ENCODE results near the gene FANCM.

DNA sequence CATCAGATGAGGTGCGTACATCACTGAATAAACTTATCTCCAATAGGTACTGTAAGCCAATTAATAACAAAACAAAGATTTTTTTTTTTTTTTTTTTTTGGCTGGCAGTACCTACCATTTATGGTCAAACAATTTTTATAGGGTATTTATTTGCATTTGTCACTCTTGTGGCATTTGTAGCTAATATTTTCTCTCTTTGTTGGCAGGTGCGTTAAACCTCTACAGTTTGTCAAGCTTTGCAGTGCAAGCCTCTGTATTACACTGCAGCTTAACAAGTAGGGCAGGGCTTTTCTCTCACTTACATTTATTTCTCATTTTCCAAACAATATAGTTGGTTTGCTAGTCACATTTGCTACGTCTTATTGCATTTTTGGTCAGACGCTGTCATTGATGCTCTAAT is 39.5 kb upstream of the FANCM start:
- TF ChIP-seq HDGF (IDR thresholded peaks at IDR 0.05; ENCODE audit: borderline replicate concordance) (no peak), SP1 (IDR thresholded peaks at IDR 0.05) (no peak)
